ENCODE measurements around the gene CDC20B. TPM values are rescaled to one million over a fixed set of nuclear protein-coding genes. Genes with fewer than 3 reads are reported as not detected.

The CDC20B gene
- total RNA-seq, result not detected in 2 replicates

GRCh38 chr5:55172937-55173686, at the start of gene CDC20B:
Gene CDC20B, minus strand, starts transcription at chr5:55173177. Its CDS starts 177 bp downstream, at chr5:55173000.

DNA sequence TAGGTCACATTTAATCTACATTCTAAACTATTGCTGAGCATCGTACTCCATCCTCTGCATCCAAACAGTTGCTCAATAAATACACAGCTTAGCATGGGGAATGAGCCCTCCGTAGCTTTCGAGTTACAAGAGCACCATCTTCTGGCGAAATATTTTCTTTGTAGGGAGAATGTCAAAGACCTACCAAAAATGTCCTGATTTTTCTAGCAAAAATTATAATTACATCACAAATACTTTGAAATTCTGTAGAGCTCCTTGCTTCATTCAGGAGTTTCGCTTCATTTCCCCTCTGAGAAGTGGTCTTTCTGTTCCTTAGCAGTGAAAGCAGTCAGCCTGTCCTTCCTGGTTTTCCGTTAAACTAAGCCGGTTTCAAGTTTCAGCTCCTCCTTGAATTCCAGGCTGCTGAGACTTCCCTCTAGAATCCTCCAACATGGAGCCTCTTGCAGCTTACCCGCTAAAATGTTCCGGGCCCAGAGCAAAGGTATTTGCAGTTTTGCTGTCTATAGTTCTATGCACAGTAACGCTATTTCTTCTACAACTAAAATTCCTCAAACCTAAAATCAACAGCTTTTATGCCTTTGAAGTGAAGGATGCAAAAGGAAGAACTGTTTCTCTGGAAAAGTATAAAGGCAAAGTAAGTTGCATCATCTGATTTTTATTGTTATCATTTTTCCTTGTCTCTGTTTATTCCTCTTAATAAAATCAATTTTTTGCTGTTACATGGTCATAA, 13.0 kb downstream of the CDC20B start, which contains the start of gene GPX8:
Gene GPX8, plus strand, starts transcription at position 409 of the 730 bp plus-strand sequence. Its CDS starts 22 bp downstream, at position 431.

GRCh38 chr5:55102348-55102747, 70.6 kb downstream of the CDC20B start, which contains the start of gene GZMA:
Gene GZMA, plus strand, starts transcription at chr5:55102646. Its CDS starts 37 bp downstream, at chr5:55102683.

Other genes with a start within 250 kb of the CDC20B start
- gene ESM1, start 187.6 kb downstream of the CDC20B start, total RNA-seq, result 6.5 and 106 TPM in 2 replicates
- not detected in 2 replicates for gene GZMK, start 148.9 kb downstream of the CDC20B start, total RNA-seq
- gene GZMA, start 70.5 kb downstream of the CDC20B start, total RNA-seq, result not detected in 2 replicates
- 165 and 240 TPM in 2 replicates for gene GPX8, start 13.0 kb downstream of the CDC20B start, total RNA-seq
- not detected in 2 replicates for gene MCIDAS, start 54.1 kb upstream of the CDC20B start, total RNA-seq
- gene CCNO, start 60.4 kb upstream of the CDC20B start, total RNA-seq, result 0.14 TPM in 1 of 2 replicates, not detected in the other
- 36.8 and 44.7 TPM in 2 replicates for gene DHX29, start 134.5 kb upstream of the CDC20B start, total RNA-seq
- 123 and 153 TPM in 2 replicates for gene MTREX, start 134.8 kb upstream of the CDC20B start, total RNA-seq